K562 (cell line): ENCODE results near the gene LILRA5.

Experiments used
- ELF4 ChIP-seq: fragments of 450-650 bp; formaldehyde crosslinking; IDR thresholded peaks from 2 replicates; pipeline ENCODE4 v1.4.0; 2022; ENCODE audit warnings: missing genetic modification characterization
- HDAC2 ChIP-seq: fragments of 450-650 bp; IDR thresholded peaks from 2 replicates; pipeline ENCODE4 v1.6.1; 2016; ENCODE audit warnings: mild to moderate bottlenecking
- KAT7 ChIP-seq: sonication (generic); formaldehyde crosslinking; IDR thresholded peaks from 2 replicates; pipeline ENCODE4 v1.8.0; 2022; ENCODE audit warnings: missing genetic modification reagents, mild to moderate bottlenecking, borderline replicate concordance
- MAFF ChIP-seq: IDR thresholded peaks from 2 replicates; pipeline ENCODE4 v1.6.1; 2012; ENCODE audit warnings: low read length, improper control_type of control experiment
- MEF2D ChIP-seq: conservative IDR thresholded peaks from 2 replicates; pipeline ENCODE4 v1.6.1; 2016; ENCODE audit warnings: low read depth, missing genetic modification characterization, missing compliant biosample characterization
- POLR2A ChIP-seq: fragments of 450-650 bp; conservative IDR thresholded peaks from 2 replicates; pipeline ENCODE4 v1.6.1; 2016
- SIN3A ChIP-seq, 2 experiments: fragments of 150-350 bp in 1 of 2; IDR thresholded peaks; 2 replicates each; pipeline ENCODE4 v1.6.1; 2011 to 2016; ENCODE audit warnings: borderline replicate concordance in 2 of 2, low read depth in 2 of 2, low read length in 2 of 2, mild to moderate bottlenecking in 2 of 2, moderate library complexity in 2 of 2; ENCODE audit not compliant: control insufficient read depth in 1 of 2
- TF ChIP-seq, protein P1 (sequence below), 3 experiments: IDR thresholded peaks in 2 of 3; conservative IDR thresholded peaks in 1 of 3; 2 replicates each; pipeline ENCODE4 v1.5.1; 2011 to 2012; ENCODE audit warnings: low read length in 3 of 3, mild to moderate bottlenecking in 3 of 3, control low read depth in 2 of 3, improper control_type of control experiment in 1 of 3, inconsistent platforms in 1 of 3, low read depth in 1 of 3, mixed read lengths in 1 of 3, moderate library complexity in 1 of 3; ENCODE audit not compliant: insufficient read depth in 2 of 3

DNA sequence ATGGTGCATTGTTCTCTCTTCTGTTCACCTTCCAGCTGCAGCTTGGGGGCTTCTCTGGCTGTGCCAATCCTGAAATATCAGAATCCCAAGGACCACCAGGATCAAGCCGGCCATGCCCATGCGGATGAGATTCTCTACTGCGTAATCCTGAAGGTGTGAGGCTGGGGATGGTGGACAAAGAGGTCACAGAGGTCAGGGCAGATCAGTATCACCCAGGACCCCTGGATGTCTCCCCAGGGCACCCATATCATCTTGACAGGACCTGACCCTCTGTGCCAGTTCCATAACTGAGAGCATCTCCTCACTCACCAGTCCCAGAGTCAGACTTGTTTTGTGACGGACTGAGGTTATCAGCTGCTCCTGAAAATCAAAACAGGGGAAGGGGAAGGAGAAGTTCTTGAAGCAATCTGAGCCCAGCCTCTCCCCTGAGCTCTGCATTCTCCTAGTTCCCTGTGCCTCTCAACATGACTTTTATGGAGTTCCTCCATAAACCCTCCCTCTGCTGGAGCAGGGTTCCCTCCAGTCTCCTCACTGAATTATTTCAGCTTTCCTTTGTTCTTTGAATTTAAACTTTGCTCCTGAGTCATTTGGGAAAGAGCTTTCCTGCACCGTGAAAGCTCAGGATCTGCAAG, 5.5 kb downstream of the LILRA5 start:
- TF ChIP-seq HDAC2 (no peak), KAT7 (no peak), ELF4 (no peak), MEF2D (tag) (no peak), POLR2A (no peak), MAFF (no peak), SIN3A (IDR thresholded peaks at IDR 0.05; ENCODE audit: borderline replicate concordance in 2 of 2, control insufficient read depth in 1 of 2, low read depth in 2 of 2, low read length in 2 of 2) (no peak)
- TF ChIP-seq, protein P1, sequence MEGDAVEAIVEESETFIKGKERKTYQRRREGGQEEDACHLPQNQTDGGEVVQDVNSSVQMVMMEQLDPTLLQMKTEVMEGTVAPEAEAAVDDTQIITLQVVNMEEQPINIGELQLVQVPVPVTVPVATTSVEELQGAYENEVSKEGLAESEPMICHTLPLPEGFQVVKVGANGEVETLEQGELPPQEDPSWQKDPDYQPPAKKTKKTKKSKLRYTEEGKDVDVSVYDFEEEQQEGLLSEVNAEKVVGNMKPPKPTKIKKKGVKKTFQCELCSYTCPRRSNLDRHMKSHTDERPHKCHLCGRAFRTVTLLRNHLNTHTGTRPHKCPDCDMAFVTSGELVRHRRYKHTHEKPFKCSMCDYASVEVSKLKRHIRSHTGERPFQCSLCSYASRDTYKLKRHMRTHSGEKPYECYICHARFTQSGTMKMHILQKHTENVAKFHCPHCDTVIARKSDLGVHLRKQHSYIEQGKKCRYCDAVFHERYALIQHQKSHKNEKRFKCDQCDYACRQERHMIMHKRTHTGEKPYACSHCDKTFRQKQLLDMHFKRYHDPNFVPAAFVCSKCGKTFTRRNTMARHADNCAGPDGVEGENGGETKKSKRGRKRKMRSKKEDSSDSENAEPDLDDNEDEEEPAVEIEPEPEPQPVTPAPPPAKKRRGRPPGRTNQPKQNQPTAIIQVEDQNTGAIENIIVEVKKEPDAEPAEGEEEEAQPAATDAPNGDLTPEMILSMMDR (IDR thresholded peaks at IDR 0.05 in 2 of 3, conservative IDR thresholded peaks at IDR 0.05 in 1 of 3; ENCODE audit: insufficient read depth in 2 of 3, low read depth in 1 of 3, low read length in 3 of 3): no peak
